CD8-positive, alpha-beta memory T cell (primary cell): Measurements from ENCODE around the gene MFAP3L. TPM values are rescaled to one million over a fixed set of nuclear protein-coding genes. Genes with fewer than 3 reads are reported as not detected.
A peak's percentile ranks its signal among the peaks of the same experiment; 100 is the strongest.
"Not testable (repeated sequence)": the region's sequence is repeated elsewhere in the genome, so short reads cannot be mapped to it uniquely, and the experiment has no call there.

Experiments used
- CTCF ChIA-PET: fragments of 350-600 bp; sonication (Branson Sonifier 250); formaldehyde crosslinking; loops from one replicate; lab custom pipeline; 2021; ENCODE audit warnings: antibody characterized with exemption; lab: Charles Lee
- POLR2A ChIA-PET: fragments of 350-600 bp; sonication (Branson Sonifier 250); formaldehyde crosslinking; loops from one replicate; lab custom pipeline; 2021; ENCODE audit warnings: antibody characterized with exemption; lab: Charles Lee
- DNase-seq, 5 donors: peaks; one replicate each; pipeline versions ENCODE4 v3.0.0 to v3.0.0-alpha.2; 2020 to 2022; ENCODE audit warnings: mixed read lengths in 1 of 5
- H3K27ac ChIP-seq: one replicate; pipeline ENCODE4 v1.7.0; 2013; ENCODE audit warnings: low read depth, mild to moderate bottlenecking, low read length, moderate library complexity
- H3K27me3 ChIP-seq: 2 replicates; pipeline ENCODE4 v1.7.0; 2013; ENCODE audit warnings: low read length, mild to moderate bottlenecking; ENCODE audit not compliant: insufficient read depth, poor library complexity, severe bottlenecking
- H3K36me3 ChIP-seq: 2 replicates; pipeline ENCODE4 v1.7.0; 2013; ENCODE audit warnings: mild to moderate bottlenecking, low read length, moderate library complexity; ENCODE audit not compliant: insufficient read depth
- H3K4me1 ChIP-seq: 2 replicates; pipeline ENCODE4 v1.7.0; 2013; ENCODE audit warnings: mild to moderate bottlenecking, low read length, moderate library complexity; ENCODE audit not compliant: insufficient read depth
- H3K4me3 ChIP-seq: 2 replicates; pipeline ENCODE4 v1.7.0; 2013; ENCODE audit warnings: mild to moderate bottlenecking, low read length
- H3K9me3 ChIP-seq: 2 replicates; pipeline ENCODE4 v1.7.0; 2013; ENCODE audit warnings: mild to moderate bottlenecking, low read length
- H3K27ac Mint-ChIP-seq, 8 donors: one replicate each; pipeline ENCODE4 v1.8.0; 2020 to 2021; ENCODE audit warnings: mixed read lengths in 8 of 8, mild to moderate bottlenecking in 6 of 8, inconsistent platforms in 3 of 8, moderate library complexity in 3 of 8
- H3K27me3 Mint-ChIP-seq, 2 donors: one replicate each; pipeline ENCODE4 v1.8.0; 2020 to 2021; ENCODE audit warnings: mixed read lengths in 2 of 2, mild to moderate bottlenecking in 1 of 2, moderate library complexity in 1 of 2
- H3K36me3 Mint-ChIP-seq, 3 donors: one replicate each; pipeline ENCODE4 v1.8.0; 2020 to 2021; ENCODE audit warnings: mixed read lengths in 3 of 3, inconsistent platforms in 1 of 3, mild to moderate bottlenecking in 1 of 3
- H3K4me1 Mint-ChIP-seq, 3 donors: one replicate each; pipeline ENCODE4 v1.8.0; 2020 to 2021; ENCODE audit warnings: mixed read lengths in 3 of 3, inconsistent platforms in 1 of 3, mild to moderate bottlenecking in 1 of 3
- H3K4me3 Mint-ChIP-seq, 7 donors: one replicate each; pipeline ENCODE4 v1.8.0; 2020 to 2021; ENCODE audit warnings: mixed read lengths in 7 of 7, mild to moderate bottlenecking in 6 of 7, moderate library complexity in 4 of 7, inconsistent platforms in 2 of 7
- H3K9me3 Mint-ChIP-seq, 5 donors: one replicate each; pipeline ENCODE4 v1.8.0; 2020 to 2022; ENCODE audit warnings: mixed read lengths in 5 of 5, mild to moderate bottlenecking in 3 of 5, moderate library complexity in 2 of 5, inconsistent platforms in 1 of 5
- polyA plus RNA-seq: library from polyadenylated mRNA; unstranded; fragments of 300-500 nt; fragmentation: Illumina TruSeq; gene quantifications from one replicate; pipeline ENCODE4 v1.2.3, GENCODE V29; 2021
- total RNA-seq, 2 experiments: library from RNA; stranded (reverse); gene quantifications; one replicate each; pipeline ENCODE4 v1.2.3, GENCODE V29; 2021

The MFAP3L gene
- total and polyA plus RNA-seq, 3 experiments from 2014 or later = 0.10 to 3.3 (median 3.0) TPM

- DNase-seq = no peak
- H3K4me3 Mint-ChIP-seq = no peak overlapping the region
- H3K27ac Mint-ChIP-seq = no peak overlapping the region
- POLR2A ChIA-PET = no interaction called here
- CTCF ChIA-PET = interaction anchor here (1.5 to 1.7 kb wide), 2 partner anchors 12 to 239 kb away, joined by 4 to 5 read pairs; no protein-coding TSS in a partner anchor
- Histone ChIP-seq H3K27ac (no peak overlapping the region), H3K36me3 (no peaks in the 10 kb centered on the region), H3K9me3 (no peaks in the 10 kb centered on the region), H3K4me3 (no peak overlapping the region), H3K27me3 (no peaks in the 10 kb centered on the region), H3K4me1 (no peaks in the 10 kb centered on the region)
- H3K27me3 Mint-ChIP-seq = peaks cover 2 to 10% of the 10 kb centered on the region in 2 donors
- no peaks in the 10 kb centered on the region for H3K4me1 Mint-ChIP-seq
- H3K36me3 Mint-ChIP-seq = no peaks in the 10 kb centered on the region
- H3K9me3 Mint-ChIP-seq = no peaks in the 10 kb centered on the region
Observed at GRCh38 chr4:170049766-170050165, 23.6 kb upstream of the MFAP3L start.

- Histone ChIP-seq H3K9me3 (no peaks in the 10 kb centered on the region), H3K4me3 (no peak overlapping the region), H3K36me3 (no peaks in the 10 kb centered on the region), H3K4me1 (no peaks in the 10 kb centered on the region), H3K27ac (no peak overlapping the region), H3K27me3 (no peaks in the 10 kb centered on the region)
- Mint-ChIP-seq H3K27ac (no peak overlapping the region), H3K4me3 (no peak overlapping the region), H3K9me3 (no peaks in the 10 kb centered on the region), H3K4me1 (no peaks in the 10 kb centered on the region), H3K36me3 (no peaks in the 10 kb centered on the region), H3K27me3 (peaks cover 0 to 10% of the 10 kb centered on the region in 2 donors)
- CTCF ChIA-PET = interaction anchor here (1.3 to 2.0 kb wide), 5 partner anchors 16 to 481 kb away, joined by 3 to 30 read pairs (median 4); partner anchors contain the start of gene NEK1
- peak; percentile 30 to 56 (median 35) for DNase-seq
- POLR2A ChIA-PET = no interaction called here
Observed at GRCh38 chr4:170047771-170048354, 21.7 kb upstream of the MFAP3L start.

DNA sequence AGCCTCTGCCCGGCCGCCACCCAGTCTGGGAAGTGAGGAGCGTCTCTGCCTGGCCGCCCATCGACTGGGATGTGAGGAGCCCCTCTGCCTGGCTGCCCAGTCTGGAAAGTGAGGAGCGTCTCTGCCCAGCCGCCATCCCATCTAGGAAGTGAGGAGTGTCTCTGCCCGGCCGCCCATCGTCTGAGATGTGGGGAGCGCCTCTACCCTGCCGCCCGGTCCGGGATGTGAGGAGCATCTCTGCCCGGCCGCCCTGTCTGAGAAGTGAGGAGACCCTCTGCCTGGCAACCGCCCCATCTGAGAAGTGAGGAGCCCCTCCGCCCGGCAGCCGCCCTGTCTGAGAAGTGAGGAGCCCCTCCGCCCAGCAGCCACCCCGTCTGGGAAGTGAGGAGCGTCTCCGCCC lies 20.0 kb upstream of the MFAP3L start:
- H3K4me1 ChIP-seq, H3K4me3 Mint-ChIP-seq, H3K27me3 Mint-ChIP-seq, DNase-seq, H3K4me3 ChIP-seq, H3K36me3 ChIP-seq, H3K27me3 ChIP-seq, H3K9me3 ChIP-seq, H3K4me1 Mint-ChIP-seq, H3K27ac Mint-ChIP-seq, H3K27ac ChIP-seq, H3K36me3 Mint-ChIP-seq, H3K9me3 Mint-ChIP-seq, POLR2A ChIA-PET: not testable (repeated sequence)
- CTCF ChIA-PET = interaction anchor here (1.2 kb wide), 1 partner anchor 236 kb away, joined by 4 read pairs; no protein-coding TSS in a partner anchor

- H3K27me3 Mint-ChIP-seq = no peaks in the 10 kb centered on the region
- DNase-seq = no peak
- ChIA-PET CTCF (interaction anchor here (0.9 to 1.5 kb wide), 2 partner anchors 14 to 230 kb away, joined by 3 to 4 read pairs; partner anchors contain the start of gene MFAP3L), POLR2A (no interaction called here)
- H3K4me1 Mint-ChIP-seq = no peaks in the 10 kb centered on the region
- H3K36me3 Mint-ChIP-seq = no peaks in the 10 kb centered on the region
- Histone ChIP-seq H3K9me3 (no peaks in the 10 kb centered on the region), H3K4me1 (no peaks in the 10 kb centered on the region), H3K36me3 (no peaks in the 10 kb centered on the region), H3K27ac (no peak overlapping the region), H3K27me3 (no peaks in the 10 kb centered on the region), H3K4me3 (no peak overlapping the region)
- no peaks in the 10 kb centered on the region for H3K9me3 Mint-ChIP-seq
- H3K4me3 Mint-ChIP-seq = no peak overlapping the region
- no peak overlapping the region for H3K27ac Mint-ChIP-seq
Observed at GRCh38 chr4:170040031-170040680, 14.0 kb upstream of the MFAP3L start.

- no peaks in the 10 kb centered on the region for H3K36me3 Mint-ChIP-seq
- no peaks in the 10 kb centered on the region for H3K4me1 Mint-ChIP-seq
- Histone ChIP-seq H3K27me3 (no peaks in the 10 kb centered on the region), H3K4me1 (no peaks in the 10 kb centered on the region), H3K9me3 (no peaks in the 10 kb centered on the region), H3K27ac (no peak overlapping the region), H3K4me3 (no peak overlapping the region), H3K36me3 (no peaks in the 10 kb centered on the region)
- H3K4me3 Mint-ChIP-seq = no peak overlapping the region
- no peak overlapping the region for H3K27ac Mint-ChIP-seq
- H3K9me3 Mint-ChIP-seq = no peaks in the 10 kb centered on the region
- ChIA-PET POLR2A (no interaction called here), CTCF (no interaction called here)
- H3K27me3 Mint-ChIP-seq = peaks cover 0 to 5% of the 10 kb centered on the region in 2 donors
- no peak for DNase-seq
Observed at GRCh38 chr4:170038769-170039168, 12.6 kb upstream of the MFAP3L start.

- POLR2A ChIA-PET = no interaction called here
- CTCF ChIA-PET = no interaction called here
- no peaks in the 10 kb centered on the region for H3K9me3 Mint-ChIP-seq
- Histone ChIP-seq H3K4me1 (no peaks in the 10 kb centered on the region), H3K27me3 (no peaks in the 10 kb centered on the region), H3K27ac (no peak overlapping the region), H3K36me3 (no peaks in the 10 kb centered on the region), H3K4me3 (no peak overlapping the region), H3K9me3 (no peaks in the 10 kb centered on the region)
- no peaks in the 10 kb centered on the region for H3K36me3 Mint-ChIP-seq
- H3K4me1 Mint-ChIP-seq = no peaks in the 10 kb centered on the region
- H3K4me3 Mint-ChIP-seq = no peak overlapping the region
- no peak for DNase-seq
- H3K27ac Mint-ChIP-seq = peak overlapping the region in 1 of 8 donors; percentile 42
- peaks cover 0 to 5% of the 10 kb centered on the region in 2 donors for H3K27me3 Mint-ChIP-seq
Observed at GRCh38 chr4:170038232-170038631, 12.0 kb upstream of the MFAP3L start.

DNA sequence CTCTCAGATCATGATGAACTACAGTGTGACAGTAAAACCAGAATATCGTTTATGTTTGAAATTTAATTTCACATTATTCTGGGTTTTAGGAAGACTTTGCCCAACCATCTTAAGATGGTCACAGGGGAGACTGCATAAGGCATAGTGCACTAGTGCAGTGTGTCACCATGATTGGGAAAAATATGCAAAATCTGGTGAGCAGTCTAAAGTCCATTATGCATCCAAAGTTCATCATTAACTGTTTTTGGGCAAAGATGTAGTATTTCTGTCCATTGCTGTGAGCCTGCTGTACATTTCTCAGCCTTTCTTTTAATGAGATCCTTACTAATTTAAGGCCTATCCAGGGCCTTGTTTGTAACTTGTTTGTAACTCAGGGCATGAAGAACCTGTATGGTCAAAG lies 11.3 kb upstream of the MFAP3L start:
- Histone ChIP-seq H3K27me3 (no peaks in the 10 kb centered on the region), H3K4me3 (no peak overlapping the region), H3K36me3 (no peaks in the 10 kb centered on the region), H3K27ac (no peak overlapping the region), H3K4me1 (no peaks in the 10 kb centered on the region), H3K9me3 (no peaks in the 10 kb centered on the region)
- Mint-ChIP-seq H3K4me1 (no peaks in the 10 kb centered on the region), H3K36me3 (no peaks in the 10 kb centered on the region), H3K4me3 (no peak overlapping the region), H3K9me3 (no peaks in the 10 kb centered on the region), H3K27ac (no peak overlapping the region), H3K27me3 (peaks cover 0 to 5% of the 10 kb centered on the region in 2 donors)
- no peak for DNase-seq
- ChIA-PET CTCF (no interaction called here), POLR2A (no interaction called here)

- Histone ChIP-seq H3K36me3 (no peaks in the 10 kb centered on the region), H3K4me1 (no peaks in the 10 kb centered on the region), H3K27me3 (no peaks in the 10 kb centered on the region), H3K27ac (no peak overlapping the region), H3K4me3 (no peak overlapping the region), H3K9me3 (no peaks in the 10 kb centered on the region)
- Mint-ChIP-seq H3K4me1 (no peaks in the 10 kb centered on the region), H3K4me3 (no peak overlapping the region), H3K27ac (no peak overlapping the region), H3K36me3 (no peaks in the 10 kb centered on the region), H3K9me3 (no peaks in the 10 kb centered on the region), H3K27me3 (peaks cover 5 to 12% of the 10 kb centered on the region in 2 donors)
- DNase-seq = no peak
- ChIA-PET POLR2A (no interaction called here), CTCF (no interaction called here)
Observed at GRCh38 chr4:170035845-170036244, 9.7 kb upstream of the MFAP3L start.
